ENCODE data around the gene PHACTR1. TPM values are rescaled to one million over a fixed set of nuclear protein-coding genes. Genes with fewer than 3 reads are reported as not detected.

The PHACTR1 gene
- total RNA-seq, 4 donors from 2014 or later: 12.6 to 17.7 (median 17.1) TPM

DNA sequence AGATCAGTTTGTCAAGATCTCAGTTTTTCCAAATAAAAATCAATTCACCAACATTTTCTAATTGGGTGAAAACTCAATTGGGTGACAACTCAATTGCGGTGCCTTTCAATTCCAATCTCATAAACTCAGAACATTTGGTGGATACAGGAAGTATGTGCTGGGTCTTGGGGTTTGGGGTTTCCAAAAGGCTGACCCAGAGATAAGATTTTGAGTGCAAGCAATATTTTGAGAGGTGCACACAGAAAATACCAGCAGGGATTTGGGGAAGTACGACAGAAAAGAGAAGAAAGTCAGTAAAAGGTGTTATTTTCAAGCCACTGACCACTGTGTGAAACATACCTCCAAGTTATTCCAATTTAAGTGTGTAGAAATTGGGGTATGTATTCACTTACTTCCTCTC, 258.0 kb downstream of the PHACTR1 start:
- TF ChIP-seq, protein P1, sequence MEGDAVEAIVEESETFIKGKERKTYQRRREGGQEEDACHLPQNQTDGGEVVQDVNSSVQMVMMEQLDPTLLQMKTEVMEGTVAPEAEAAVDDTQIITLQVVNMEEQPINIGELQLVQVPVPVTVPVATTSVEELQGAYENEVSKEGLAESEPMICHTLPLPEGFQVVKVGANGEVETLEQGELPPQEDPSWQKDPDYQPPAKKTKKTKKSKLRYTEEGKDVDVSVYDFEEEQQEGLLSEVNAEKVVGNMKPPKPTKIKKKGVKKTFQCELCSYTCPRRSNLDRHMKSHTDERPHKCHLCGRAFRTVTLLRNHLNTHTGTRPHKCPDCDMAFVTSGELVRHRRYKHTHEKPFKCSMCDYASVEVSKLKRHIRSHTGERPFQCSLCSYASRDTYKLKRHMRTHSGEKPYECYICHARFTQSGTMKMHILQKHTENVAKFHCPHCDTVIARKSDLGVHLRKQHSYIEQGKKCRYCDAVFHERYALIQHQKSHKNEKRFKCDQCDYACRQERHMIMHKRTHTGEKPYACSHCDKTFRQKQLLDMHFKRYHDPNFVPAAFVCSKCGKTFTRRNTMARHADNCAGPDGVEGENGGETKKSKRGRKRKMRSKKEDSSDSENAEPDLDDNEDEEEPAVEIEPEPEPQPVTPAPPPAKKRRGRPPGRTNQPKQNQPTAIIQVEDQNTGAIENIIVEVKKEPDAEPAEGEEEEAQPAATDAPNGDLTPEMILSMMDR (IDR thresholded peaks at IDR 0.05): no peak
- ATAC-seq (ENCODE audit: low FRiP score): no peak
- DNase-seq (ENCODE audit: low spot score): no peak

DNA sequence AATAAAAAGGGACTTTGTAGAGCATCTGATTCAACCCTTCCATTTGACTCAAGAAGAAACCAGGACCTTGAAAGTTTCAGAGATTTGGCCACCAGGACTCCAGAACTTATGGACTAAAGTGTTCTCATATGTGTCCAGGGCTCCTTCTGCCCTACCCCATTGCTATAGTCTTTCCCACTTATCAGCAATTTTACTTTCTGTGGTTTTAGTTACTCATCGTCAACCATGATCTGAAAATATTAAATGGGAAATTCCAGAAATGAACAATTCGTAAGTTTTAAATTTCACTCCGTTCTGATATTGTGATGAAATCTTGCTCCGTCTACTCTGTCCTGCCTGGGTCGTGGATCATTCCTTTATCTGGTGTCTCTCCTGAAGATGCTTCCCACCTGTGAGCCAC, 259.8 kb downstream of the PHACTR1 start:
- ATAC-seq (ENCODE audit: low FRiP score) (no peak), DNase-seq (ENCODE audit: low spot score) (no peak)
- TF ChIP-seq, protein P1 (IDR thresholded peaks at IDR 0.05): no peak

DNA sequence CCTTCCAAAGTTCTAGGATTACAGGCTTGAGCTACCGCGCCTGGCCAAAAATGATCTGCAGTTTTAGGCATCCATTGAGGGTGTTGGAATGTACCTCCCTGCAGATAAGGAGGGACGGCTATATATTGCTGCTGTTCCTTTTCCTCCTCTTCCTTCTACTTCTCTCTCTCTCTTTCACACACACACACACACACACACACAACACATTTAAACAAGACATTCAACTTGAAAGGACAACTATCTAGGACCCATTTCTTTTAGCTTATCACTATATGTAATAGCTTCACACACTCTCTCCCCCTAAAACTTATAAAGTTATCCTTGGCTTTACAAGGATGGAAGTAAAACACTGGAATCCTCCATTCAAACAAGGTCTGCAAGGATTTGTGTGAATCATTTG, 260.6 kb downstream of the PHACTR1 start:
- TF ChIP-seq, protein P1 (IDR thresholded peaks at IDR 0.05): no peak
- no peak for ATAC-seq (ENCODE audit: low FRiP score)
- DNase-seq (ENCODE audit: low spot score): no peak

DNA sequence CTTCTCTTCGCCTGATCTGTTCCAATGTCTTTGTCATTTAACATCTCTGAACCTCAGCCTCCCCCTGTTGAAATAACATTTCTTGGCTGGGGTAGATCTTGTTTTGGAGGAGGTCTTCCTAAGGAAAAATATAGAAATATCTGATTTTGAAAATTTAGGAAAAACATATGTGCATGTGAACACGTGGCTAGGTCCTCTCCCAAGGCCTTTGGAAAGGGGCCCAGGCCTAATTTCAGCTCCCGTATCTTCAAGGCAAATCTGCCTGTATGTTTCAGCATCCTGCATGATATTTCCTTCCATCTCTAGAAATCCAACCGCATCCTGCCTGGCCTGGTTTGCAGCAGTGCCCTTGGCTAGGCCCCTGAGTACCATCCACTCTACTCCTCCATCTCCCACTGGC, 261.2 kb downstream of the PHACTR1 start:
- TF ChIP-seq, protein P1 (IDR thresholded peaks at IDR 0.05): no peak
- DNase-seq (ENCODE audit: low spot score) (no peak), ATAC-seq (ENCODE audit: low FRiP score) (no peak)

DNA sequence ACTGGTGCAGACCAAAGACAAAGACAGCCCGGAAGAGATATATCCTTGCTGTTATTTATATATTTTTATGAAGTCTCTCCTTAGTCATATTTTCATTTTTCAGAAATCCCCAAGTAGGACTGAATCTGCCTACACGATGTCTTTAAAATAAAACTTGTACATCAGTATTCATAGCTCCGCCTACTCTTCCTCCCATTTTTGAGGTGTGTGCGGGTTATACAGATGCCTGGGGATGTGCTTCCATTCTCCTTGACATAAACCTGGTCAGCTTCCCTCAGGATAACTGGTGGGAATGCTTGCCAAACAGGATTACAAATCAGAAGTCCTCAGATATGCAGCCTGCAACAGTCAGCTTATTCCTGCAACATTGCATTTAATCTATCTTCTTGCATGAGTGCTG, 264.2 kb downstream of the PHACTR1 start:
- DNase-seq (ENCODE audit: low spot score) (no peak), ATAC-seq (ENCODE audit: low FRiP score) (no peak)
- TF ChIP-seq, protein P1 (IDR thresholded peaks at IDR 0.05): no peak

DNA sequence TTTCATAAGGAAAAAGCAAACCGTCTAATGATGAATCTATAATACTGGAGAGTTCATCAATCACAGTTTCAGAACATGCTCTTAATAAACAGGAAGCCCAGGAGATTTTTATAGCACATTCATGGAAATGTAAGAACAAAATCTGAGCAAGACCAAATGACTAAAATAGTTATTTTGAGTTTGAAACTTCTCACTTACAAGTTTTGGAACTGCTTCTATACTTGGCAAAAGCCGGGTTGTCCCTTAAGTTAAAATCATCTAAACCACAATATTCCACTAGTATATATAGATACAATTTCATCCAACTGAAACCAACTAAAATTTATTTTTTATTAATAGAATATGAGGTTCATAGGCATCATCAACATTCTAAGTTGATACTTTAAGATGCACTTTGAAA, 268.2 kb downstream of the PHACTR1 start:
- ATAC-seq (ENCODE audit: low FRiP score): no peak
- TF ChIP-seq, protein P1 (IDR thresholded peaks at IDR 0.05): no peak
- no peak for DNase-seq (ENCODE audit: low spot score)

DNA sequence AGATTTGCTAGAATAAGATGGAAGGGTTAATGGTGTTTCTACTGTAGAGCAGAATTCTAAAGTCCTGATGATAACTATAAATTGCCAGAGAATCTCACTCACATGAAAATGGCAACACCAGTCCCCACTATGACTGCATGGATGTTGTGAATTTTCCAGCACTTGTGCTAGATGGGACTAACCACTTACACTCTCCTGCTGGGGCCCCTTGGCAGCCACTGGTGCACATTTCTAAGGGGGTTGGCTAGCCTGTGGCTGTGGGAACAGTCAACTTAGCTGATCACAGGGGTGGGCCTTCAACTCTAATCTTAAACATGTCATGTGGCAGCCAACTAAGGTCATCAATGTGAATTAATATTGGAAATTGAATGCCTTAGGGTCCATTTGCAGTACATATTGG, 271.2 kb downstream of the PHACTR1 start:
- DNase-seq (ENCODE audit: low spot score) (no peak), ATAC-seq (ENCODE audit: low FRiP score) (no peak)
- TF ChIP-seq, protein P1 (IDR thresholded peaks at IDR 0.05): no peak
